Liver (tissue), 9 donors: ENCODE measurements around the gene CIITA. TPM values are rescaled to one million over a fixed set of nuclear protein-coding genes. Genes with fewer than 3 reads are reported as not detected.

ENCODE experiments used
- DNase-seq: peaks from one replicate; pipeline ENCODE4 v3.0.0-alpha.2; 2017; ENCODE audit warnings: low spot score
- H3K27ac ChIP-seq, 2 donors: one replicate each; pipeline ENCODE4 v1.7.0; 2013; ENCODE audit warnings: inconsistent platforms in 2 of 2, low read length in 2 of 2, control low read depth in 1 of 2, low read depth in 1 of 2, mild to moderate bottlenecking in 1 of 2
- H3K27me3 ChIP-seq, 4 donors: one replicate each; pipeline versions ENCODE4 v1.6.1 to v1.7.0; 2013; ENCODE audit warnings: low read length in 3 of 4, inconsistent platforms in 1 of 4, mild to moderate bottlenecking in 1 of 4, moderate library complexity in 1 of 4; ENCODE audit not compliant: control insufficient read depth in 4 of 4, insufficient read depth in 4 of 4
- H3K36me3 ChIP-seq, 4 donors: one replicate each; pipeline versions ENCODE4 v1.6.1 to v1.7.0; 2013; ENCODE audit warnings: low read length in 3 of 4, mild to moderate bottlenecking in 3 of 4, low read depth in 1 of 4, moderate library complexity in 1 of 4; ENCODE audit not compliant: control insufficient read depth in 4 of 4, insufficient read depth in 3 of 4
- H3K4me1 ChIP-seq, 4 donors: one replicate each; pipeline versions ENCODE4 v1.6.1 to v1.7.0; 2013; ENCODE audit warnings: low read length in 3 of 4, mild to moderate bottlenecking in 3 of 4, moderate library complexity in 1 of 4; ENCODE audit not compliant: control insufficient read depth in 4 of 4, insufficient read depth in 4 of 4
- H3K4me3 ChIP-seq, 3 donors: one replicate each; pipeline versions ENCODE4 v1.6.1 to v1.7.0; 2013; ENCODE audit warnings: low read length in 3 of 3, control low read depth in 1 of 3, low read depth in 1 of 3, mild to moderate bottlenecking in 1 of 3
- H3K9ac ChIP-seq, 2 donors: one replicate each; pipeline ENCODE4 v1.7.0; 2013; ENCODE audit warnings: low read length in 2 of 2, mild to moderate bottlenecking in 2 of 2, moderate library complexity in 2 of 2, control low read depth in 1 of 2, low read depth in 1 of 2
- H3K9me3 ChIP-seq, 4 donors: one replicate each; pipeline versions ENCODE4 v1.6.1 to v1.7.0; 2013; ENCODE audit warnings: low read length in 3 of 4; ENCODE audit not compliant: control insufficient read depth in 4 of 4
- EGR1 ChIP-seq, 2 donors: IDR thresholded peaks; 2 replicates each; pipeline ENCODE4 v1.6.1; 2016 to 2018; ENCODE audit warnings: antibody characterized with exemption in 2 of 2, low read depth in 2 of 2
- FOXA1 ChIP-seq: IDR thresholded peaks from 2 replicates; pipeline ENCODE4 v1.6.1; 2016; ENCODE audit warnings: antibody characterized with exemption
- FOXA2 ChIP-seq: IDR thresholded peaks from 2 replicates; pipeline ENCODE4 v1.6.1; 2016; ENCODE audit warnings: antibody characterized with exemption
- GABPA ChIP-seq, 2 donors: IDR thresholded peaks in 1 of 2; conservative IDR thresholded peaks in 1 of 2; 2 replicates each; pipeline ENCODE4 v1.6.1; 2016; ENCODE audit warnings: antibody characterized with exemption in 2 of 2, mild to moderate bottlenecking in 1 of 2, moderate library complexity in 1 of 2
- HNF4A ChIP-seq, 2 donors: conservative IDR thresholded peaks; 2 replicates each; pipeline ENCODE4 v1.6.1; 2016; ENCODE audit warnings: antibody characterized with exemption in 2 of 2, mild to moderate bottlenecking in 2 of 2
- HNF4G ChIP-seq: IDR thresholded peaks from 2 replicates; pipeline ENCODE4 v1.6.1; 2016; ENCODE audit warnings: antibody characterized with exemption
- NR2F2 ChIP-seq: IDR thresholded peaks from 2 replicates; pipeline ENCODE4 v1.6.1; 2016; ENCODE audit warnings: antibody characterized with exemption
- RAD21 ChIP-seq, 2 donors: IDR thresholded peaks; 2 replicates each; pipeline ENCODE4 v1.6.1; 2016; ENCODE audit warnings: antibody characterized with exemption in 2 of 2, mild to moderate bottlenecking in 2 of 2
- TAF1 ChIP-seq: conservative IDR thresholded peaks from 2 replicates; pipeline ENCODE4 v1.6.1; 2016; ENCODE audit warnings: antibody characterized with exemption, mild to moderate bottlenecking
- YY1 ChIP-seq: IDR thresholded peaks from 2 replicates; pipeline ENCODE4 v1.6.1; 2016; ENCODE audit warnings: antibody characterized with exemption, mild to moderate bottlenecking
- WGBS: extraction: QIAGEN DNeasy Blood & Tissue Kit; methylation state at CpG from one replicate; pipeline ENCODE4 v1.1.7; 2013; 5-methylcytosine and 5-hydroxymethylcytosine counted together
- polyA plus RNA-seq, 2 donors: library from polyadenylated mRNA; stranded (reverse) in 1 of 2; unstranded in 1 of 2; fragments of 200-250 nt in 1 of 2; fragments of >200 nt in 1 of 2; fragmentation: Nextera tagmentation in 1 of 2; extraction: Ambion mirVana in 1 of 2; gene quantifications; one replicate each; pipeline versions ENCODE4 v1.2.1 to v1.2.3, GENCODE V29; 2013 to 2015
- total RNA-seq, 2 donors: library from RNA; depleted of rRNA; stranded (reverse); fragments of >200 nt; gene quantifications; one replicate each; pipeline ENCODE4 v1.2.3, GENCODE V29; 2014
- TF ChIP-seq, protein P1 (sequence below): IDR thresholded peaks from 2 replicates; pipeline ENCODE4 v1.6.1; 2016; ENCODE audit warnings: antibody characterized with exemption, mild to moderate bottlenecking
- TF ChIP-seq, protein P2 (sequence below): IDR thresholded peaks from 2 replicates; pipeline ENCODE4 v1.6.1; 2016; ENCODE audit warnings: antibody characterized with exemption
- TF ChIP-seq, protein P3 (sequence below): IDR thresholded peaks from 2 replicates; pipeline ENCODE4 v1.6.1; 2016; ENCODE audit warnings: antibody characterized with exemption
- TF ChIP-seq, protein P4 (sequence below): IDR thresholded peaks from 2 replicates; pipeline ENCODE4 v1.6.1; 2016; ENCODE audit warnings: antibody characterized with exemption
- donor health status: healthy.
- donor health status: healthy.
- donor health status: healthy.
- donor health status: healthy.
- donor health status: healthy.

The CIITA gene
- total and polyA plus RNA-seq, 4 donors: 1.6 to 4.2 (median 2.2) TPM

DNA sequence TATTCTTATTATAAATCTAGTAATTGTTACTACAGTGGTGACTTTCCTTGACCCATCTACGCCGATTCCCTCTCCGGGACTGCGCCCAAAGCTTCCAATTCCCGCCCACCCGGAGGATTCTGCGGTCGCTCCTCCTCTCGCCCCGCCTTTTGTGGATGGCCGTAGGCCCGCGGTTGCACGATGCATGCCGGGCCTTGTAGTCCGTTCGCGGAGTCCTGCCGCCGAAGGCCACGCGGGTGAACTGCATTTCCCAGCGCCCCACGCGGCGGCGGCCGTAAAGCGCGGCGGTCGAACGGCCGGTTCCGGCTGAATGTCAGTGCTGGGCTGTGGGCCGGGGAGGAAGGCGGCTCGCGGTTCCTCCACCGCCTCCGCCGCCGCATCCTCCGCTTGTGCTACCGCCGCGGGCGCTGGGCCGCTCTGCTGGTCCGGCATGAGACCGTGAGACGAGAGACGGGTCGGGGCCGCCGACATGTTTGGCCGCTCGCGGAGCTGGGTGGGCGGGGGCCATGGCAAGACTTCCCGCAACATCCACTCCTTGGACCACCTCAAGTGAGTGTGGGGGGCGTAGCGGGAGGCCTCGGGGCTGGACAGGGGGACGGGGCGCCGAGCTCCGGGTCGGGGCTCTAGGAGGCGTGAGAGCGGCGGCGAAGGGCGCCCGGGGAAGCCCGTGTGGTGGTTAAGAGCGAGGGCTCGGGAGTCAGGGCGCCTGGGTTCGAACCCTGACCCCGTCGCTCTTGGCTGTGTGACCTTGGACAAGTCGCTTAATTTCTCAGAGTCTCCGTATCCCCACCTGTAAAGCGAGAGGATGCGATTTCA, 67.5 kb downstream of the CIITA start, which contains the start of gene CLEC16A (continued):
- TF ChIP-seq, protein P1, sequence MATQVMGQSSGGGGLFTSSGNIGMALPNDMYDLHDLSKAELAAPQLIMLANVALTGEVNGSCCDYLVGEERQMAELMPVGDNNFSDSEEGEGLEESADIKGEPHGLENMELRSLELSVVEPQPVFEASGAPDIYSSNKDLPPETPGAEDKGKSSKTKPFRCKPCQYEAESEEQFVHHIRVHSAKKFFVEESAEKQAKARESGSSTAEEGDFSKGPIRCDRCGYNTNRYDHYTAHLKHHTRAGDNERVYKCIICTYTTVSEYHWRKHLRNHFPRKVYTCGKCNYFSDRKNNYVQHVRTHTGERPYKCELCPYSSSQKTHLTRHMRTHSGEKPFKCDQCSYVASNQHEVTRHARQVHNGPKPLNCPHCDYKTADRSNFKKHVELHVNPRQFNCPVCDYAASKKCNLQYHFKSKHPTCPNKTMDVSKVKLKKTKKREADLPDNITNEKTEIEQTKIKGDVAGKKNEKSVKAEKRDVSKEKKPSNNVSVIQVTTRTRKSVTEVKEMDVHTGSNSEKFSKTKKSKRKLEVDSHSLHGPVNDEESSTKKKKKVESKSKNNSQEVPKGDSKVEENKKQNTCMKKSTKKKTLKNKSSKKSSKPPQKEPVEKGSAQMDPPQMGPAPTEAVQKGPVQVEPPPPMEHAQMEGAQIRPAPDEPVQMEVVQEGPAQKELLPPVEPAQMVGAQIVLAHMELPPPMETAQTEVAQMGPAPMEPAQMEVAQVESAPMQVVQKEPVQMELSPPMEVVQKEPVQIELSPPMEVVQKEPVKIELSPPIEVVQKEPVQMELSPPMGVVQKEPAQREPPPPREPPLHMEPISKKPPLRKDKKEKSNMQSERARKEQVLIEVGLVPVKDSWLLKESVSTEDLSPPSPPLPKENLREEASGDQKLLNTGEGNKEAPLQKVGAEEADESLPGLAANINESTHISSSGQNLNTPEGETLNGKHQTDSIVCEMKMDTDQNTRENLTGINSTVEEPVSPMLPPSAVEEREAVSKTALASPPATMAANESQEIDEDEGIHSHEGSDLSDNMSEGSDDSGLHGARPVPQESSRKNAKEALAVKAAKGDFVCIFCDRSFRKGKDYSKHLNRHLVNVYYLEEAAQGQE: peak; percentile 56

DNA sequence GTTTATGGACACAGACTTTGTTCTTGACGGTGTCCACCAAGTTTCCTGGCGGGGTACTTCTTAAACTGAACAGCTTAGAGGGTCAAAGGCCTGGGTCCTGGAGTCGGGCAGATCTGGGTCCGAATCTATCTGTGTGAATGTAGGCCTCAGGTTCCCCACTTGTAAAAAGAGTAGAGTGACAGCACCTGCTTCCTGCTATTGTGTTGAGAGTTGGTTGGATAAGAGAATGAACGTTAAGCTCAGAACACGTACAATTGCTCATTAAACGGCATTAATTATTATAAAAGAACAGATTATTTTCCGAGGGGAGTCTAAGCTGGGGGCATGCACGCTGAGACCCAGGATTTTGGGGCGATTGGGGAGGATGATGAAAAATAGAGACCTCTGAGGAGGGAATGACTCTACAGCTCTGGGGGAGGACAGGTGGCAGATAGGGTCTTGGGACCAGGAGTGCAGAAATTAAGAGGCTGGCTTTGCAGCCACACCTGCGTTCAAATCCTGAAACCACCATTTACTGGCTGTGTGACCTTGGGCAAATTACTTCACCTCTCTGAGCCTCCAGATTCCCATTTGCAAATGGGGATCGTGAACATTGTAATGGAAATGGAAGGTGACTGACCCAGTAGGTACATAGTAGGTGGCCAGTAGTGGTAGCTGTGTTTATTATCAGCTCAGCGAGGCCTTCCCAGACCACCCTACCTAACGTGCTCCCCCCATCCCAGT, 68.2 kb downstream of the CIITA start:
- DNase-seq: no peak
- H3K9ac ChIP-seq: peak overlapping the region; percentile 11 to 77
- WGBS: 35% methylated on average over 14 of the region's 14 CpGs
- TF ChIP-seq, protein P2, sequence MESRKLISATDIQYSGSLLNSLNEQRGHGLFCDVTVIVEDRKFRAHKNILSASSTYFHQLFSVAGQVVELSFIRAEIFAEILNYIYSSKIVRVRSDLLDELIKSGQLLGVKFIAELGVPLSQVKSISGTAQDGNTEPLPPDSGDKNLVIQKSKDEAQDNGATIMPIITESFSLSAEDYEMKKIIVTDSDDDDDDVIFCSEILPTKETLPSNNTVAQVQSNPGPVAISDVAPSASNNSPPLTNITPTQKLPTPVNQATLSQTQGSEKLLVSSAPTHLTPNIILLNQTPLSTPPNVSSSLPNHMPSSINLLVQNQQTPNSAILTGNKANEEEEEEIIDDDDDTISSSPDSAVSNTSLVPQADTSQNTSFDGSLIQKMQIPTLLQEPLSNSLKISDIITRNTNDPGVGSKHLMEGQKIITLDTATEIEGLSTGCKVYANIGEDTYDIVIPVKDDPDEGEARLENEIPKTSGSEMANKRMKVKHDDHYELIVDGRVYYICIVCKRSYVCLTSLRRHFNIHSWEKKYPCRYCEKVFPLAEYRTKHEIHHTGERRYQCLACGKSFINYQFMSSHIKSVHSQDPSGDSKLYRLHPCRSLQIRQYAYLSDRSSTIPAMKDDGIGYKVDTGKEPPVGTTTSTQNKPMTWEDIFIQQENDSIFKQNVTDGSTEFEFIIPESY: no peak
- TF ChIP-seq RAD21 (IDR thresholded peaks at IDR 0.05) (no peak), FOXA2 (no peak), YY1 (no peak), TAF1 (no peak)
- H3K9me3 ChIP-seq: no peaks in the 10 kb centered on the region
- peak overlapping the region; percentile 58 to 93 (median 71) for H3K4me3 ChIP-seq
- H3K36me3 ChIP-seq: no peaks in the 10 kb centered on the region
- no peak overlapping the region for H3K27ac ChIP-seq
- no peaks in the 10 kb centered on the region for H3K27me3 ChIP-seq
- H3K4me1 ChIP-seq: peaks cover 7 to 49% (median 37%) of the 10 kb centered on the region in 4 donors

DNA sequence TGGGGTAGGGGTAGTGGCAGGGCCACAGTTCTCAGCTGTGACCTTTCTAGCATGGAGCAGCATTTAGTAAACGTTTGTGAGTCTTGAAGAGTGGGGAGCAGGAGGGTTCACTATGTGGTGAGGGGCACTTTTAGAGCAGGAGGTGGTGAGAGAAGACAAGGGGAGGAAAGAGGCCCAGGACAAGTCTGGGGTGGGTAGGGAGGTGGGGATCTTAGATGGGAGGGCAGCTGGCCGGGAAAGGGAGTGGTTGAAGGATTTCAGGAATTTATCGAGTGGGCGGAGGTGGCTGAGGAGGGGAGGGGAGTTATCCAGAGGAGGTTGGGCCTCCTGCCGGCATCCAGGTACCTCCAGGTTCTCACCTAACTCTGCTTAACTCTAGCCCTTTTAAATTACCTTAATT, 69.3 kb downstream of the CIITA start:
- Histone ChIP-seq H3K9ac (no peak overlapping the region), H3K27ac (no peak overlapping the region), H3K4me3 (no peak overlapping the region), H3K36me3 (no peaks in the 10 kb centered on the region), H3K9me3 (no peaks in the 10 kb centered on the region), H3K4me1 (peaks cover 7 to 51% (median 37%) of the 10 kb centered on the region in 4 donors), H3K27me3 (no peaks in the 10 kb centered on the region)
- no peak for DNase-seq
- 66% methylated on average over 5 of the region's 5 CpGs for WGBS
- no peak for TF ChIP-seq FOXA2
- no peak for TF ChIP-seq HNF4A (conservative IDR thresholded peaks at IDR 0.05)
- TF ChIP-seq, protein P1: no peak
- TF ChIP-seq, protein P3, sequence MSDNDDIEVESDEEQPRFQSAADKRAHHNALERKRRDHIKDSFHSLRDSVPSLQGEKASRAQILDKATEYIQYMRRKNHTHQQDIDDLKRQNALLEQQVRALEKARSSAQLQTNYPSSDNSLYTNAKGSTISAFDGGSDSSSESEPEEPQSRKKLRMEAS: no peak
- no peak for TF ChIP-seq YY1
- TF ChIP-seq RAD21 (IDR thresholded peaks at IDR 0.05): no peak
- no peak for TF ChIP-seq GABPA (IDR thresholded peaks at IDR 0.05 in 1 of 2, conservative IDR thresholded peaks at IDR 0.05 in 1 of 2)
- TF ChIP-seq NR2F2: no peak
- TF ChIP-seq, protein P4, sequence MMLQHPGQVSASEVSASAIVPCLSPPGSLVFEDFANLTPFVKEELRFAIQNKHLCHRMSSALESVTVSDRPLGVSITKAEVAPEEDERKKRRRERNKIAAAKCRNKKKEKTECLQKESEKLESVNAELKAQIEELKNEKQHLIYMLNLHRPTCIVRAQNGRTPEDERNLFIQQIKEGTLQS: no peak
- TF ChIP-seq, protein P2: no peak
- no peak for TF ChIP-seq TAF1
- no peak for TF ChIP-seq HNF4G
- no peak for TF ChIP-seq EGR1 (IDR thresholded peaks at IDR 0.05; ENCODE audit: low read depth in 2 of 2)
- no peak for TF ChIP-seq FOXA1
